AG09309 (cell line): ENCODE data around the gene PRKG1.
"Not testable (repeated sequence)": the region's sequence is repeated elsewhere in the genome, so short reads cannot be mapped to it uniquely, and the experiment has no call there.

Source experiments
- DNase-seq: peaks from one replicate; pipeline ENCODE4 v3.0.0-alpha.2; 2010; ENCODE audit warnings: low read depth
- H3K4me3 ChIP-seq: 2 replicates; pipeline ENCODE4 v1.5.1; 2011; ENCODE audit warnings: mild to moderate bottlenecking, low read depth, low read length, moderate library complexity; ENCODE audit not compliant: control insufficient read depth
- CTCF ChIP-seq: IDR thresholded peaks from 2 replicates; pipeline ENCODE4 v1.5.1; 2011; ENCODE audit warnings: mild to moderate bottlenecking, low read depth, low read length, inconsistent platforms; ENCODE audit not compliant: insufficient read depth, control insufficient read depth; ENCODE audit errors: missing control alignments

The PRKG1 gene

GRCh38 chr10:52197098-52197497, 1122.8 kb downstream of the PRKG1 start:
- H3K4me3 ChIP-seq, result no peak overlapping the region
- TF ChIP-seq CTCF, result no peak
- DNase-seq, result no peak

GRCh38 chr10:52198540-52198939, 1124.3 kb downstream of the PRKG1 start:
- no peak overlapping the region for H3K4me3 ChIP-seq
- no peak for TF ChIP-seq CTCF
- no peak for DNase-seq

GRCh38 chr10:52204906-52205305, 1130.6 kb downstream of the PRKG1 start:
- not testable (repeated sequence) for H3K4me3 ChIP-seq, DNase-seq

- no peak overlapping the region for H3K4me3 ChIP-seq
- no peak for DNase-seq
- TF ChIP-seq CTCF, result no peak
These were observed 1134.1 kb downstream of the PRKG1 start for GRCh38 chr10:52208365-52208764.

- no peak for TF ChIP-seq CTCF
- no peak overlapping the region for H3K4me3 ChIP-seq
- DNase-seq, result no peak
These were observed 1135.9 kb downstream of the PRKG1 start for GRCh38 chr10:52210161-52210560.

- TF ChIP-seq CTCF, result no peak
- no peak for DNase-seq
- no peak overlapping the region for H3K4me3 ChIP-seq
These were observed 1137.8 kb downstream of the PRKG1 start for GRCh38 chr10:52212062-52212461.

- TF ChIP-seq CTCF, result no peak
- no peak overlapping the region for H3K4me3 ChIP-seq
- DNase-seq, result no peak
These were observed 1138.5 kb downstream of the PRKG1 start for GRCh38 chr10:52212802-52213201.
